NB4 (cell line): ENCODE results near the gene MED26.

Source experiments
- DNase-seq: peaks from one replicate; pipeline ENCODE4 v3.0.0; 2010; ENCODE audit warnings: low read depth
- H3K4me3 ChIP-seq: one replicate; pipeline ENCODE4 v1.5.1; 2011; ENCODE audit warnings: mild to moderate bottlenecking, low read depth, low read length, moderate library complexity
- CTCF ChIP-seq: IDR thresholded peaks from one replicate; pipeline ENCODE4 v1.5.1; 2012; ENCODE audit warnings: low read depth, low read length
- MYC ChIP-seq: IDR thresholded peaks from 2 replicates; pipeline ENCODE4 v1.6.1; 2011; ENCODE audit warnings: low read depth, low read length
- POLR2A ChIP-seq: IDR thresholded peaks from 2 replicates; pipeline ENCODE4 v1.6.1; 2011; ENCODE audit warnings: mild to moderate bottlenecking; ENCODE audit not compliant: insufficient read length; ENCODE audit errors: extremely low read depth
- TF ChIP-seq, protein P1 (sequence below): IDR thresholded peaks from 2 replicates; pipeline ENCODE4 v1.6.1; 2011; ENCODE audit warnings: low read depth, low read length

MED26 gene

DNA sequence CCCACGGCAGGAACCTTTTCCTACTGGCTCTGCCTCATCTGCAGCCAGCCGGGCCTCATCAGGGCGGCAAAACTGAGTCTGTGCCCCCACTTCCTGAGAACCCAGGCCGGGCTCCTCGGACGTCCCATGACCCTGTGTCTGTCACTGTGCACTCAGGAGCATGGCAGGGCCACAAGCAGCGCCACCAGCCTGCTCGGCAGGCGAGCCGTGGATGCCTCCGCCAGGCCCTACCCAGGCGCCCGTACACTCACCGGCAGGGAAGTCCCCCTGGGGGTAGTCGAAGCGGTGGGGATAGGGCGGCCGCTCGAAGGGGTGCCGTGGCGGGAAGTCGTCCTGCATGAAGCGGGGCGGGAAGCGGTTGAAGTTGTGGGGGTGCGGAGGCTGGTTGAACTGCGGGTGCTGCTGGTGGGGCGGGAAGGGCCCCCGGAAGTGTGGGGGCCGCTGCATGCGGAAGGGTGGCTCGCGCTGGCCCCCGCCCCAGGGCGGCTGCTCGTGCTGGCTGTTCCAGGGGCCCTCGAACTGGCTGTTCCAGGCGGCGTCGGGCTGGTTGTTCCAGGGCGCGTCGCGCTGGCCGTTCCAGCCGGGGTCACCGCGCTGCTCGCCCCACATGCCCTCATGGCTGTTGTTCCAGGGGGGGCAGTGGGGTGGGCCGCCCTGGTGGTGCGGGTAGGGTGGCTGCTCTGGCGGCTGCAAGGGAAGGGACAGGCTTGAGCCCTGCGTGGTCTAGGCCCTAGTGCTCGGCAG lies 102.8 kb downstream of the MED26 start:
- no peak overlapping the region for H3K4me3 ChIP-seq
- no peak for DNase-seq
- TF ChIP-seq CTCF (no peak), MYC (no peak), POLR2A (no peak)
- TF ChIP-seq, protein P1, sequence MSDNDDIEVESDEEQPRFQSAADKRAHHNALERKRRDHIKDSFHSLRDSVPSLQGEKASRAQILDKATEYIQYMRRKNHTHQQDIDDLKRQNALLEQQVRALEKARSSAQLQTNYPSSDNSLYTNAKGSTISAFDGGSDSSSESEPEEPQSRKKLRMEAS: no peak
